Stimulated activated CD8-positive, alpha-beta memory T cell treated with anti-CD3 and anti-CD28 coated beads, Interleukin-12 subunit alpha, Interleukin-12 subunit beta, amount 100 ng/mL, for 24 hours (primary cell): ENCODE results near the gene STIM2.
"Not testable (repeated sequence)": the region's sequence is repeated elsewhere in the genome, so short reads cannot be mapped to it uniquely, and the experiment has no call there.

Source experiments
- DNase-seq: peaks from one replicate; pipeline ENCODE4 v3.0.0-alpha.2; 2020; ENCODE audit errors: extremely low read depth

The STIM2 gene

DNA sequence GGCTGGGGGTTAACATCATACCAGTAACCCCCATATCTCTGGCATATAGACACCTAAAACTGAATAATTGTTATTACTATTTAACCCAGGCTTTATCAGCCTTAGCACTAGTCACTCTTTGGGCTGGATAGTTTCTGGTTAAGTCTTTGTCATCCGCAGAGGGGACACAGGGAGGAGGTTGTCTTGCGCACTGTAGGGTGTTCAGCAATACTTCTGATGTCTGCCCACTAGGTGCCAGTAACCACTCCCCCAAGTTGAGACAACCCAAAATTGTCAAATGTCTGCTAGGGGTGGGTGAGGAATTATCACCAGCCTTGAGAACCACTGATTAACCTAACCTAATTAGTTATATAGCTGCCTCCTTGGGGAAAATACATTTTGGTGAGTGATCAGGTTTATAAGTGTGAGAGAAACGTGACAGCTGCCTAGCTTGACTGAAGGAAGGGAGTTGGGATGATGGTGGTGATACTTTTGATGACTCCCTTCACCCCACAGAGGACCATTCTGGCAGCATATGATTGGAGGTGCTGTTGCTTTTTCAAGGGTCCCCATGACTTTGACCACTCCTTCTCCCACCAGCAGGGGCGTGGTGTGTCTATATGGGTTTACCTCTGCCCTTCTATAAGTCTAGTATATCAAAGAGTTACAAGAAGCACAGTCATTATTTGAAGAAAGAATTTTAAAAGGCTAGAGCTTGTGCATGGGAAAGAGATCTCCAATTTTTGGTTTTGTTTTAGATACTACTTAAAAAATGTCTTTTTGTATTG is 140.9 kb downstream of the STIM2 start:
- no peak for DNase-seq

DNA sequence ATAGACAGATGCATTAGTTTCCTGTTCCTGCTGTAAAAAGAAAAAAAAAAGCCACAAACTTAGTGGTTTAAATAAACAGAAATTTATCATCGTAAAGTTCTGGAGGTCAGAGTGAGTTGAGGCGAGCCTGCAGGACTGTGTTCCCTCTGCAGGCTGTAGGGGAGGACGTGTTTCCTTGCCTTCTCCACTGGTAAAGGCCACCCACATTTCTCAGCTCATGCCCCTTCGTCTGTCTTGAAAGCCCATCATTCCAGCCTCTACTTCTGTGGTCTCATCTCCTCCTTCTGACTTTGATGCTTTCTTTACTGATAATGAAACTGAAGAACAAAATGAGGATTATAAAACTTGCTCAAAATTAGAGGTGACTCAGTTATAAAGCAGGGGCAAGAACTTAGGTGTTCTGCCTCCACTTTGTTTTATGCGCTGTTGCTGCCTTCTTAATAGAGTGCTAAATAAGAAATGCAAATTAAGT is 143.0 kb downstream of the STIM2 start:
- DNase-seq: no peak

GRCh38 chr4:27005501-27005900 is 144.9 kb downstream of the STIM2 start:
- no peak for DNase-seq

- DNase-seq: no peak
These were observed 145.4 kb downstream of the STIM2 start for GRCh38 chr4:27005905-27006590.

GRCh38 chr4:27006646-27007045 is 146.0 kb downstream of the STIM2 start:
- no peak for DNase-seq

DNA sequence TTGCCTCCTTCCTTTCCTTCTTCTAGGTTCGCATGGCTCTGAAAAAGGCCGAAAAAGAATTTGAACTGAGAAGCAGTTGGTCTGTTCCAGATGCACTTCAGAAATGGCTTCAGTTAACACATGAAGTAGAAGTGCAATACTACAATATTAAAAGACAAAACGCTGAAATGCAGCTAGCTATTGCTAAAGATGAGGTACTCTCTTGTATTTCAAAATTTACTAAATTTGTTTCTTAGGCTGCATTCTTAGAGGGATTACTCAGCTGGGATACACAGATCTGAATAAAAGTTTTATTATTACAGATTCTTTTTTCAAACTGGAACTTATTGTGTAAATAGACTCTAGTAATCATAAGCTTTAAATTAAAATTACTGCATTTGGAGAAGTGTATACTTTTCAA is 146.9 kb downstream of the STIM2 start:
- DNase-seq: no peak

DNA sequence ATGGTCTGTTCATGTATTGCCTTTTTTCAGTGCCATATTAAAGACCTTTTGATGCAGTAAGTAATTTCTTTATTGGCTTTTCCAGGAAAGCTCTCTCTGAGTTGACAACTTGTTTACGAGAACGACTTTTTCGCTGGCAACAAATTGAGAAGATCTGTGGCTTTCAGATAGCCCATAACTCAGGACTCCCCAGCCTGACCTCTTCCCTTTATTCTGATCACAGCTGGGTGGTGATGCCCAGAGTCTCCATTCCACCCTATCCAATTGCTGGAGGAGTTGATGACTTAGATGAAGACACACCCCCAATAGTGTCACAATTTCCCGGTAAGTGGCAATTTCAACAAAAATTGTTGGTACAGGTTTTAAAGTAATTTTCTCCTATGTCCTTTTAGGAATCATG is 148.0 kb downstream of the STIM2 start:
- no peak for DNase-seq

- DNase-seq: no peak
These were observed 148.9 kb downstream of the STIM2 start for GRCh38 chr4:27009539-27009938.

DNA sequence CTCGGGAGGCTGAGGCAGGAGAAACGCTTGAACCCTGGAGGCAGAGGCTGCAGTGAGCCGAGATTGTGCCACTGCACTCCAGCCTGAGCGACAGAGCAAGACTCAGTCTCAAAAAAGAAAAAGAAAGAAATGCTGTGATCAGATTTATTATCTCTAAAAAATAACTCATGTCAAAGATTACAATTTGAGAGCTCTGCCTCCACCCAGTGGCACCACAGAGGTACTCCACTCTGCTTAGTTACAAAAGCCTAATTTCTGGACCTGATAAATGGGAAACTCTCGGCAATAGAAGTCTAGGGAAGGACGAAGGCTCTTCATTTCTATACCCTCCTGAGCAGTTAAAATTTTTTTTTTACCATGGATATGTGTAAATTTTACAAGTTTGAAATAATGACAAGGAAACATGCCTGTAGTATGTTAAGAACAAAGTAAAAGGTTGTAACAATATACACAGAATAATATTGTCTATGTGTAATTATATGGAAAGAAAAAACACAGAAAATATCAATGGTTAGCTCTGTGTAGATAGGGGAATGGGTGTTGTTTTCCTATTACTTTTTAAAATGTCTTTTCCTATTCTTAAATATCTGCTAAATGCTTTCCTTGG is 149.8 kb downstream of the STIM2 start:
- no peak for DNase-seq

DNA sequence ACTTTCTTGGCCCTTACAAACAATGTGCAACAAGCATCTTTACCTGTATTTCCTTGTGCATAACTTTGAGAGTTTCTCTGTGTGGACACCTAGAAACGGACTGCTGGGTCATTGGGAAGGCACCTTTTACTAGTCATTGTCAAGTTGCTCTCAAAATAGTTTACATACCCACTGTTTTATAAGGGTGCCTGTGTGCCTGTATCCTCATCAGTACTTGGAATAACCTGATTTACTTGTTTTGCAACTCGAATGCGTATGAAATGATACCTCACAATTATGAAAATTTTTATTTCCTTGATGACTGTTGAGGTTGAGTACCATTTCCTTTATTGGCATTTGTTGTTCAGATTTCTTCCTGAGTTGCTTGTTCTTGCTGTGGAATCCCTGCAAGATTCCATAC is 150.8 kb downstream of the STIM2 start:
- DNase-seq: no peak

DNA sequence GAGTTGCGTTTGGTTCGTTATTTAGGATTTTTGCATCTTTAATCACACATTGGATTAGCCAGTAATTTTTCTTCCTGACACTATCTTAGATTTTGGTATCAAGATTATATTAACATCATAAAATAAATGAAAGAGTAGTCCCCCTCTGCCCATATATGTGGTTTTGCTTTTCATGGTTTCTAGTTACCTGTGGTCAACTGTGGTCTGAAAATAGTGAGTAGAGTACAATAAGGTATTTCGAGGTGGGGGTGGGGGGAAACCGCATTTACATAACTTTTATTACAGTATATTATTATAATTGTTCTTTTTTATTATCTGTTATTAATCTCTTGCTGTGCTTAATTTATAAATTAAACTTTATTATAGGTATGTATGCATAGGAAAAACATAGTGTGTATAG is 152.4 kb downstream of the STIM2 start:
- no peak for DNase-seq

DNA sequence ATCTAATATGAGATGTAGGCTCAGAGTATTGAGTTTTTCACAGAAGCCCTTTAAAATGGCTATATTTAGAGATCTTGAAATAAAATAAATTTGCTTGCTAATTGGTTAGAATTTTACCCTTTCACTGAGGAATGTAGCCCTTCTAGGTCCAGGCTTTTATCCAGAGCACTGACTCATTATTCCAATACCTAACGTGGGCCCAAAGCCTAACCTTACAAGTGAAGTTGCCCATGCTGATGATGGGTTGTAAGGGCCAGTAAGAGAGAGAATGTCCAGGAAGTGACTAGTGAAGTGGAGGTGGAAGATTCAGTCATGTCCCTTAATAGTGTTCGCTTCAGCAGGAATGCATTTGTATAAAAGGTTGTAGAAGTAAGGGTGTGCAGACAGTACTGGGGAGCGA is 155.9 kb downstream of the STIM2 start:
- no peak for DNase-seq

DNA sequence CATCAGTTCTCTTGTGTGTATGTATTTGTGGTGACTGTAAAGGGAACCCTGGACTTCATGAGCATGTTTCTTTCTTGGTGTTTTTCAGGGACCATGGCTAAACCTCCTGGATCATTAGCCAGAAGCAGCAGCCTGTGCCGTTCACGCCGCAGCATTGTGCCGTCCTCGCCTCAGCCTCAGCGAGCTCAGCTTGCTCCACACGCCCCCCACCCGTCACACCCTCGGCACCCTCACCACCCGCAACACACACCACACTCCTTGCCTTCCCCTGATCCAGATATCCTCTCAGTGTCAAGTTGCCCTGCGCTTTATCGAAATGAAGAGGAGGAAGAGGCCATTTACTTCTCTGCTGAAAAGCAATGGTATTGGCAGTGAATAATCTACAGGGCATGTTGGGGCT is 157.0 kb downstream of the STIM2 start:
- no peak for DNase-seq

DNA sequence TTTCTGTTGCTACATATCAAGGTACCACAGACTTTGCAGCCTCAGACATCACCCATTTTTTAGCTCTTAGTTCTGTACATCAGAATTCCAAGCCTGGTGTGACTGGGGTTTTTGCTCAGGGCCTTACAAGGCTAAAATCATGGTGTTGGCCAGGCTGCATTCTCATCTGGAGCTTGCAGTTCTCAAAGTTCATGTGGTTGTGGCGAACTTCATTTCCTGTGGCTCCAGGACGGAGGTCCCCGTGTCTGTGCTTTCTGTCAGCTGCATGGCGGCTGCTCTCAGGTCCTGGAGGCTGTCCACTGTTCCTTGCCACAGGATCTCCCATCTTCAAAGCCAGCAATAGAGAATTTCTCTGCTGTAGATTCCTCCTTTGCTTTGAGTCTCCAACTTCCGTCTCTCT is 157.4 kb downstream of the STIM2 start:
- DNase-seq: no peak

DNA sequence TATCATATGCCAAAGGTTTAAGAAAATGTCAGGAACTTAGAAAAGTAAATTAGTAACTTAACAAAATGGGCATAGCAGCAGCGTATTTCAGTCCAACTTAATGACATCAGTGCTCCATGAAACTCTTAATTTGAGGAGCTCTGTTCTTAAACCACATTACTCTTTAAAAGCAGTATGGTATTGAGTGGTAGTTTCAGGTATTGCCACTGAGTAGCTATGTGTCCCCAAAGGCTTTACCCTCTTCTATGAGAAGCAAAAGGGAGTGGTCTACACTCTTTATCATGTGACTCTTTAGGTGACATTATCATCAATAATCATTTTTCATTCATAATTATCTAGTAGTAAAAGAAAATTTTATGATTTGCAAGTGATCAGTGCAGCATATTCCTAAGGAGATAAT is 158.3 kb downstream of the STIM2 start:
- DNase-seq: no peak

DNA sequence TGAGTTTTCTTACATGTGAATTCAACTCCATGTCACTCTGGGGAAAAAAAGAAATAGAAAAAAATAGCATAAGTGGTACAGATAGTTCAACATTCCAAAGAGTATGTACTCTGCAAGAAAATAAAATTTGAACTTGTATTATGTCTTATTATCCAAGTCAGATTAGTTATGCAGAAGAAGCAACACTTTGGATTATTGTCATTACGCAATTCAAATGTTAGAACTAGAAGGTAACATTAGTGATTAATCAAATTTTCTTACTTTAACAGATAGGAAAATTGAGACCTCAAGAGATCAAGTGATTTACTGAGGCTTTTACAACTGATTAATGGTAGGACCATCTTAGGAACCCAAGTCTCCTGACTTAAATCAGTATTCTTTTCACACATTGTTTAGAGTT is 159.1 kb downstream of the STIM2 start:
- no peak for DNase-seq

GRCh38 chr4:27020203-27020602 is 159.6 kb downstream of the STIM2 start:
- no peak for DNase-seq

DNA sequence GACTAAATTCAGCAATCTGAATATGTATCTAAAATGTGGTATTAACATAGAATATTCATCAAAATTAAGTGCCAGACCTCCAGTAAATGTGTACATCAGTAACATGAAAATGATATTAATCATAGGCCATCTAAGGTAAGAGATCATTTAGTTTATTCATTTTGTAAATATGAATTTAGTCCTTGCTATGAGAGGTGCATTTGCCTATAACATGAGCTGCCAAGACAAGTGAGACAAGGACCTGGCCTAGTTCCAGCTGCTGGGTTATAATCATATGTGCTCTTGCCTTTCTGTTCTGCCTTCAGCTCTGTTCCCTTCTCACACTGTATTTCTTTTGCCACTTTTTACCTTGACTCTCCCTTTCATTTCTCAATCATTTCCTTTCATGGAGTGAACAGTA is 160.0 kb downstream of the STIM2 start:
- DNase-seq: no peak

DNA sequence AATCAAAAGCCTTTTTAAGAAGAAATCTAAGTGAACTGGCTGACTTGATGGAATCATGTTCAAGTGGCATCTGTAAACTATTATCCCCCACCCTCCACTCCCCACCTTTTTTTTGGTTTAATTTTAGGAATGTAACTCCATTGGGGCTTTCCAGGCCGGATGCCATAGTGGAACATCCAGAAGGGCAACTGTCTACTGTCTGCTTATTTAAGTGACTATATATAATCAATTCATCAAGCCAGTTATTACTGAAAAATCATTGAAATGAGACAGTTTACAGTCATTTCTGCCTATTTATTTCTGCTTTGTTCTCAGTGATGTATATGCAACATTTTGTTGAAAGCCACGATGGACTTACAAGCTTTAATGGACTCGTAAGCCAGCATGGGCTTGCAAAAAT is 162.3 kb downstream of the STIM2 start:
- DNase-seq: no peak

DNA sequence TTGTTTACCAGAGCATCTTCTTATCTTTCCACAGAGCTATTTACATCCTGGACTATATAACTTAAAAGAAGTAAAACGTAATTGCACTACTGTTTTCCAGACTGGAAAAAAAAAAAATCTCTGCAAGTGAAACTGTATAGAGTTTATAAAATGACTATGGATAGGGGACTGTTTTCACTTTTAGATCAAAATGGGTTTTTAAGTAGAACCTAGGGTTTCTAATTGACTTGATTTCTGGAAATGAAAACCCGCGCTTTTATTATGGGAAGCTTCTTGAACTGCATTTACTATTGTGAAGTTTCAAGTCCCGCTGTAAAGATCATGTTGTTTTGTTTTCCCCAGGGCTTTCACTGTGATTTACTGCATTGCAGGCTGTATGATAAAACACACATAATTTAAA is 162.7 kb downstream of the STIM2 start:
- DNase-seq: no peak

GRCh38 chr4:27024805-27025204 is 164.2 kb downstream of the STIM2 start:
- DNase-seq: no peak

DNA sequence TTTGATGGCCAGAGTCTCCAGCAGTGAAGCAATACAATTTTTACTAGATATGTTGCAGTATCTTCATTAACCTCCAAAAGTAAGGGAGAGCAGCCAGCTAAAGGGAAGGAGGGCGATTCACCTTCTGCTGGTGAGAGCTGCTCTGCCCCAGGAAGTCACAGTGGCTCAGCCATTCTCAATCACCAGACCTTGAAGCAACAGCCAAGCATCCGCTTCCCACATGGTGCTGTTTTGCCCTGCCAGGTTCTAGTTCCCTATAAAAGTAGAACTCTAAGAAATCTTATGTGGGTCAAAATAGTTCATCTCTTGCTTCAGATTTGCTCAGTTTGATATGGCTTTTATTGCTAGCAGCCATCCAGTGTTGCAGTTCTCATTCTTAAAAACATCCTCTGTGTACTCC is 166.8 kb downstream of the STIM2 start:
- DNase-seq: no peak

- DNase-seq: not testable (repeated sequence)
These were observed 174.5 kb downstream of the STIM2 start for GRCh38 chr4:27035127-27035526.
